K562 (cell line): ENCODE data around the gene XIRP2. TPM values are rescaled to one million over a fixed set of nuclear protein-coding genes. Genes with fewer than 3 reads are reported as not detected.

Experiments used
- ATAC-seq: fragments of 200-7000 bp; cut with Tn5 transposase; 3 replicates; pipeline ENCODE4 v1.9.1; 2020; ENCODE audit warnings: moderate library complexity
- BruUV-seq: library from RNA; stranded (reverse); fragments of 400-500 nt; replicated peaks from 2 replicates; lab custom pipeline; 2021; lab: Mats Ljungman, UMichigan
- CTCF ChIA-PET: fragments of 300-600 bp; formaldehyde crosslinking; extraction: SDS; loops from one replicate; lab custom pipeline; 2021; ENCODE audit warnings: low intra/inter-chr PET ratio; lab: Yijun Ruan, JAX
- POLR2A ChIA-PET: fragments of 300-600, 350-650 bp; sonication (Branson Sonifier 250); formaldehyde crosslinking; extraction: SDS; loops from one replicate; lab custom pipeline; 2021; ENCODE audit warnings: antibody characterized with exemption, inconsistent platforms; lab: Yijun Ruan, JAX
- DNase-seq, 4 experiments: peaks; one replicate each; pipeline versions ENCODE4 v3.0.0 to v3.0.0-alpha.2; 2011 to 2018; ENCODE audit warnings: low spot score in 3 of 4, mixed read lengths in 3 of 4; ENCODE audit errors: extremely low read depth in 1 of 4
- FAIRE-seq: peaks from 2 replicates; lab custom pipeline; 2011; peaks lifted over from hg19 to GRCh38; lab: Jason Lieb, UNC
- H2AFZ ChIP-seq: 2 replicates; pipeline ENCODE4 v1.6.0; 2011; ENCODE audit warnings: low read depth, low read length, control low read depth, inconsistent platforms
- H3K27ac ChIP-seq: fragments of 200-600 bp; 3 replicates; pipeline ENCODE4 v1.8.0; 2011; ENCODE audit warnings: low read depth, mild to moderate bottlenecking, control low read depth, inconsistent platforms, low read length, moderate library complexity, mixed read lengths; ENCODE audit errors: extremely low read depth
- H3K27me3 ChIP-seq, 2 experiments: fragments of 300-600 bp in 1 of 2; 2 replicates in 1 of 2; 3 replicates in 1 of 2; pipeline versions ENCODE4 v1.6.0 to v1.8.0; 2011; ENCODE audit warnings: inconsistent platforms in 2 of 2, low read length in 2 of 2, mild to moderate bottlenecking in 1 of 2, mixed read lengths in 1 of 2, moderate library complexity in 1 of 2; ENCODE audit not compliant: control insufficient read depth in 2 of 2, insufficient read depth in 2 of 2
- H3K36me3 ChIP-seq: fragments of 300-600 bp; 3 replicates; pipeline ENCODE4 v1.8.0; 2011; ENCODE audit warnings: mild to moderate bottlenecking, low read length, inconsistent platforms; ENCODE audit not compliant: control insufficient read depth, insufficient read depth
- H3K4me1 ChIP-seq, 2 experiments: fragments of 200-600 bp in 1 of 2; replicated peaks in 1 of 2; 2 replicates in 1 of 2; 3 replicates in 1 of 2; pipeline versions ENCODE4 v1.5.1 to v1.8.0; 2011; ENCODE audit warnings: inconsistent platforms in 2 of 2, low read length in 2 of 2, mild to moderate bottlenecking in 1 of 2, mixed read lengths in 1 of 2, moderate library complexity in 1 of 2; ENCODE audit not compliant: control insufficient read depth in 2 of 2, insufficient read depth in 2 of 2
- H3K4me2 ChIP-seq: 2 replicates; pipeline ENCODE4 v1.6.1; 2011; ENCODE audit warnings: low read length, control low read depth, inconsistent platforms, mixed read lengths; ENCODE audit not compliant: insufficient read depth
- H3K4me3 ChIP-seq: fragments of 200-600 bp; sonication (generic), shearing (Covaris generic); 2 replicates; pipeline ENCODE4 v1.5.1; 2016; ENCODE audit warnings: control low read depth, inconsistent platforms
- H3K79me2 ChIP-seq: fragments of 200-600 bp; 3 replicates; pipeline ENCODE4 v1.8.0; 2011; ENCODE audit warnings: low read length, inconsistent platforms; ENCODE audit not compliant: control insufficient read depth, insufficient read depth
- H3K9ac ChIP-seq, 2 experiments: 2 replicates each; pipeline versions ENCODE4 v1.6.0 to v1.6.1; 2011; ENCODE audit warnings: low read depth in 2 of 2, low read length in 2 of 2, control low read depth in 1 of 2, inconsistent platforms in 1 of 2, mild to moderate bottlenecking in 1 of 2, mixed read lengths in 1 of 2; ENCODE audit not compliant: insufficient read depth in 1 of 2
- H3K9me1 ChIP-seq: one replicate; pipeline ENCODE4 v1.6.0; 2011; ENCODE audit warnings: inconsistent platforms, mild to moderate bottlenecking, low read length, moderate library complexity; ENCODE audit not compliant: control insufficient read depth, insufficient read depth
- H3K9me3 ChIP-seq: replicated peaks from 2 replicates; pipeline ENCODE4 v1.5.1; 2011; ENCODE audit warnings: low read depth, low read length, inconsistent platforms; ENCODE audit not compliant: control insufficient read depth, insufficient read depth
- H4K20me1 ChIP-seq: replicated peaks from 2 replicates; pipeline ENCODE4 v1.6.1; 2011; ENCODE audit warnings: low read length, inconsistent platforms, mixed read lengths; ENCODE audit not compliant: control insufficient read depth, insufficient read depth
- ATF7 ChIP-seq: fragments of 450-650 bp; IDR thresholded peaks from 2 replicates; pipeline ENCODE4 v1.7.1; 2014; ENCODE audit warnings: mild to moderate bottlenecking, moderate library complexity
- BACH1 ChIP-seq: fragments of 200-800 bp; sonication (Bioruptor generic); IDR thresholded peaks from 2 replicates; pipeline ENCODE4 v1.6.1; 2016; ENCODE audit warnings: missing genetic modification characterization, missing compliant biosample characterization
- CSDE1 ChIP-seq, 2 experiments: fragments of 450-650 bp; IDR thresholded peaks; 2 replicates each; pipeline ENCODE4 v1.6.1; 2016; ENCODE audit warnings: mild to moderate bottlenecking in 1 of 2
- LARP7 ChIP-seq: fragments of 450-650 bp; IDR thresholded peaks from 2 replicates; pipeline ENCODE4 v1.6.1; 2016
- MCM7 ChIP-seq, 2 experiments: fragments of 450-650 bp; IDR thresholded peaks; 2 replicates each; pipeline ENCODE4 v1.6.1; 2016 to 2018
- MTA3 ChIP-seq: fragments of 450-650 bp; formaldehyde crosslinking; IDR thresholded peaks from 2 replicates; pipeline ENCODE4 v1.6.1; 2017; ENCODE audit warnings: mild to moderate bottlenecking, borderline replicate concordance
- NCOA2 ChIP-seq, 2 experiments: fragments of 450-650 bp; IDR thresholded peaks; 2 replicates each; pipeline ENCODE4 v1.6.1; 2018; ENCODE audit warnings: mild to moderate bottlenecking in 2 of 2, moderate library complexity in 1 of 2; ENCODE audit not compliant: partially characterized antibody in 2 of 2
- PRPF4 ChIP-seq: fragments of 200-400 bp; formaldehyde crosslinking; IDR thresholded peaks from one replicate; pipeline ENCODE4 v1.6.1; 2017; ENCODE audit warnings: low read length, low read depth, mild to moderate bottlenecking; ENCODE audit not compliant: insufficient read depth, poor library complexity, severe bottlenecking
- SIX5 ChIP-seq, 2 experiments: IDR thresholded peaks; 2 replicates each; pipeline ENCODE4 v1.6.1; 2011; ENCODE audit warnings: low read length in 2 of 2, borderline replicate concordance in 1 of 2, low read depth in 1 of 2, mild to moderate bottlenecking in 1 of 2, moderate library complexity in 1 of 2; ENCODE audit not compliant: insufficient read depth in 1 of 2
- SP1 ChIP-seq: sonication (generic); formaldehyde crosslinking; IDR thresholded peaks from 2 replicates; pipeline ENCODE4 v1.8.1; 2022; ENCODE audit warnings: mild to moderate bottlenecking, missing genetic modification reagents
- SRF ChIP-seq, 2 experiments: fragments of 250-450, 450-650 bp in 1 of 2; sonication (Bioruptor Pico) in 1 of 2; sonication (generic) in 1 of 2; formaldehyde crosslinking; IDR thresholded peaks; 2 replicates each; pipeline versions ENCODE4 v1.5.0 to v1.5.1; 2020 to 2022; ENCODE audit warnings: mild to moderate bottlenecking in 1 of 2, missing genetic modification reagents in 1 of 2
- TRIM28 ChIP-seq: fragments of 450-650 bp; IDR thresholded peaks from 2 replicates; pipeline ENCODE4 v1.6.1; 2017
- ZNF212 ChIP-seq: fragments of 450-650 bp; formaldehyde crosslinking; IDR thresholded peaks from 2 replicates; pipeline ENCODE4 v1.4.0; 2020; ENCODE audit warnings: mild to moderate bottlenecking
- ZNF239 ChIP-seq: fragments of 250-450 bp; sonication (Bioruptor Pico); IDR thresholded peaks from 2 replicates; pipeline ENCODE4 v1.4.0; 2020; ENCODE audit warnings: mild to moderate bottlenecking
- ZNF436 ChIP-seq: fragments of 250-450, 450-650 bp; sonication (Bioruptor Pico); formaldehyde crosslinking; IDR thresholded peaks from 2 replicates; pipeline ENCODE4 v1.7.0; 2020; ENCODE audit warnings: mild to moderate bottlenecking
- WGBS: fragments of 100-300 bp; shearing (Covaris generic); methylation state at CpG from one replicate; pipeline ENCODE4 v1.1.6; 2016; ENCODE audit warnings: low coverage, mixed read lengths; ENCODE audit not compliant: insufficient coverage; ENCODE audit errors: missing lambda C conversion rate; 5-methylcytosine and 5-hydroxymethylcytosine counted together
- in situ Hi-C: fragments of 300-500 bp; cut with MboI; formaldehyde crosslinking; loops from 4 replicates; pipeline ENCODE4 v1.15.0; 2018; ENCODE audit warnings: inconsistent platforms, mixed read lengths
- intact Hi-C: fragments of 100-400 bp; cut with micrococcal nuclease; formaldehyde crosslinking; loops from 2 replicates; pipeline ENCODE4 v1.14.2; 2022
- polyA plus RNA-seq, 8 experiments: library from polyadenylated mRNA; depleted of rRNA in 4 of 8; stranded (reverse) in 5 of 8; unstranded in 3 of 8; fragments of >200 nt; fragmentation: Nextera tagmentation in 2 of 8; fragmentation: Illumina TruSeq in 1 of 8; extraction: Ambion mirVana in 2 of 8; extraction: Trizol in 1 of 8; gene quantifications; 2 replicates each; pipeline versions ENCODE4 v1.2.1 to v1.2.3, GENCODE V29; 2011 to 2014; ENCODE audit warnings: inconsistent platforms in 1 of 8, missing spikeins in 1 of 8
- total RNA-seq, 7 experiments: library from RNA; depleted of rRNA in 6 of 7; stranded (reverse); fragments of >200 nt in 6 of 7; fragmentation: Illumina TruSeq in 2 of 7; extraction: Trizol in 2 of 7; gene quantifications; 2 replicates each; pipeline versions ENCODE4 v1.2.1 to v1.2.3, GENCODE V29; 2011 to 2021; ENCODE audit warnings: low replicate concordance in 1 of 7
- TF ChIP-seq, protein P1 (sequence below): fragments of 250-450 bp; sonication (Bioruptor Pico); IDR thresholded peaks from 2 replicates; pipeline ENCODE4 v1.9.0; 2021; ENCODE audit warnings: mild to moderate bottlenecking, inconsistent platforms

Gene XIRP2
- total and polyA plus RNA-seq, 9 of the 15 experiments (the other 6 are each of a cell fraction or from before 2014, with no cell fraction given) = 0.04 to 0.10 (median 0.04) TPM; not detected in 2

DNA sequence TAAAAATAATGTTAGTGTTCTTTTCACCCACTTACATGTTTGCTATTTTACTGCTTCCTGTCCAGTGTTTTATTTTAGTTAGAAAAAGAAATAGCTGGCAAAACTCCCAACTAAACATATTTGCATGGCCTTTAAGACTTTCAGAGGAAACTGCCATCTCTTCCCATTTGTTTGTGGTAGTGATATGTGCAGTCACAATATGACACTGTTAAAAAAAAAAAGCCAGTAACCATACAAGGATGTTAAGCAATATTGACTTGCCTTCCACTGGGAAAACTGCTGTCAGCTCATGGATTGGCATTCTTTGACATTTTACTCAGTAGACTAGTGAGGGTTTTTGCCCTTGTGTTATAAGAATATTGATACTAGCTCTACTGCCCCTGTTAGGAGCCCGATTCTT, 29.1 kb downstream of the XIRP2 start:
- FAIRE-seq = no peak

More for the DNA sequence above, 29.1 kb downstream of the XIRP2 start:
- CTCF ChIA-PET = no interaction called here
- POLR2A ChIA-PET = interaction anchor here (0.8 kb wide), 1 partner anchor 11 kb away, joined by 3 read pairs; no protein-coding TSS in a partner anchor
- Histone ChIP-seq H3K9me1 (no peaks in the 10 kb centered on the region), H3K27ac (no peak overlapping the region), H3K36me3 (no peaks in the 10 kb centered on the region), H4K20me1 (no peaks in the 10 kb centered on the region), H3K9ac (no peak overlapping the region), H3K4me1 (no peaks in the 10 kb centered on the region), H3K4me3 (no peak overlapping the region), H3K9me3 (no peaks in the 10 kb centered on the region; the same call in 1 of the 2 replicates), H2AFZ (no peak overlapping the region), H3K4me2 (no peak overlapping the region), H3K27me3 (no peaks in the 10 kb centered on the region), H3K79me2 (no peaks in the 10 kb centered on the region)
- no TSS peak for BruUV-seq
- WGBS = 5% methylated on average over 1 of the region's 1 CpG
- in situ Hi-C loops (no loop called here), intact Hi-C loops (no loop called here)
- no peak for DNase-seq
- no peak for TF ChIP-seq ZNF239
- no peak for TF ChIP-seq PRPF4
- TF ChIP-seq SP1 (CRISPR knock-in tag) = no peak
- TF ChIP-seq SIX5 (IDR thresholded peaks at IDR 0.05; ENCODE audit: borderline replicate concordance in 1 of 2, insufficient read depth in 1 of 2, low read depth in 1 of 2, low read length in 2 of 2) = no peak
- TF ChIP-seq, protein P1, sequence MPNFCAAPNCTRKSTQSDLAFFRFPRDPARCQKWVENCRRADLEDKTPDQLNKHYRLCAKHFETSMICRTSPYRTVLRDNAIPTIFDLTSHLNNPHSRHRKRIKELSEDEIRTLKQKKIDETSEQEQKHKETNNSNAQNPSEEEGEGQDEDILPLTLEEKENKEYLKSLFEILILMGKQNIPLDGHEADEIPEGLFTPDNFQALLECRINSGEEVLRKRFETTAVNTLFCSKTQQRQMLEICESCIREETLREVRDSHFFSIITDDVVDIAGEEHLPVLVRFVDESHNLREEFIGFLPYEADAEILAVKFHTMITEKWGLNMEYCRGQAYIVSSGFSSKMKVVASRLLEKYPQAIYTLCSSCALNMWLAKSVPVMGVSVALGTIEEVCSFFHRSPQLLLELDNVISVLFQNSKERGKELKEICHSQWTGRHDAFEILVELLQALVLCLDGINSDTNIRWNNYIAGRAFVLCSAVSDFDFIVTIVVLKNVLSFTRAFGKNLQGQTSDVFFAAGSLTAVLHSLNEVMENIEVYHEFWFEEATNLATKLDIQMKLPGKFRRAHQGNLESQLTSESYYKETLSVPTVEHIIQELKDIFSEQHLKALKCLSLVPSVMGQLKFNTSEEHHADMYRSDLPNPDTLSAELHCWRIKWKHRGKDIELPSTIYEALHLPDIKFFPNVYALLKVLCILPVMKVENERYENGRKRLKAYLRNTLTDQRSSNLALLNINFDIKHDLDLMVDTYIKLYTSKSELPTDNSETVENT (CRISPR knock-in tag) = no peak
- no peak for TF ChIP-seq ZNF436
- TF ChIP-seq ATF7 = no peak
- TF ChIP-seq NCOA2 (IDR thresholded peaks at IDR 0.05; ENCODE audit: partially characterized antibody in 2 of 2) = no peak
- TF ChIP-seq LARP7 = no peak
- TF ChIP-seq ZNF212 (CRISPR knock-in tag) = no peak
- TF ChIP-seq TRIM28 = no peak
- no peak for TF ChIP-seq MCM7 (IDR thresholded peaks at IDR 0.05)
- TF ChIP-seq BACH1 (tag) = no peak
- TF ChIP-seq SRF (CRISPR knock-in tag; IDR thresholded peaks at IDR 0.05) = no peak
- TF ChIP-seq CSDE1 (IDR thresholded peaks at IDR 0.05) = no peak
- TF ChIP-seq MTA3 = no peak
- ATAC-seq = no peak
